ENCODE measurements around the gene GLE1.

The GLE1 gene, protein sequence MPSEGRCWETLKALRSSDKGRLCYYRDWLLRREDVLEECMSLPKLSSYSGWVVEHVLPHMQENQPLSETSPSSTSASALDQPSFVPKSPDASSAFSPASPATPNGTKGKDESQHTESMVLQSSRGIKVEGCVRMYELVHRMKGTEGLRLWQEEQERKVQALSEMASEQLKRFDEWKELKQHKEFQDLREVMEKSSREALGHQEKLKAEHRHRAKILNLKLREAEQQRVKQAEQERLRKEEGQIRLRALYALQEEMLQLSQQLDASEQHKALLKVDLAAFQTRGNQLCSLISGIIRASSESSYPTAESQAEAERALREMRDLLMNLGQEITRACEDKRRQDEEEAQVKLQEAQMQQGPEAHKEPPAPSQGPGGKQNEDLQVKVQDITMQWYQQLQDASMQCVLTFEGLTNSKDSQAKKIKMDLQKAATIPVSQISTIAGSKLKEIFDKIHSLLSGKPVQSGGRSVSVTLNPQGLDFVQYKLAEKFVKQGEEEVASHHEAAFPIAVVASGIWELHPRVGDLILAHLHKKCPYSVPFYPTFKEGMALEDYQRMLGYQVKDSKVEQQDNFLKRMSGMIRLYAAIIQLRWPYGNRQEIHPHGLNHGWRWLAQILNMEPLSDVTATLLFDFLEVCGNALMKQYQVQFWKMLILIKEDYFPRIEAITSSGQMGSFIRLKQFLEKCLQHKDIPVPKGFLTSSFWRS

DNA sequence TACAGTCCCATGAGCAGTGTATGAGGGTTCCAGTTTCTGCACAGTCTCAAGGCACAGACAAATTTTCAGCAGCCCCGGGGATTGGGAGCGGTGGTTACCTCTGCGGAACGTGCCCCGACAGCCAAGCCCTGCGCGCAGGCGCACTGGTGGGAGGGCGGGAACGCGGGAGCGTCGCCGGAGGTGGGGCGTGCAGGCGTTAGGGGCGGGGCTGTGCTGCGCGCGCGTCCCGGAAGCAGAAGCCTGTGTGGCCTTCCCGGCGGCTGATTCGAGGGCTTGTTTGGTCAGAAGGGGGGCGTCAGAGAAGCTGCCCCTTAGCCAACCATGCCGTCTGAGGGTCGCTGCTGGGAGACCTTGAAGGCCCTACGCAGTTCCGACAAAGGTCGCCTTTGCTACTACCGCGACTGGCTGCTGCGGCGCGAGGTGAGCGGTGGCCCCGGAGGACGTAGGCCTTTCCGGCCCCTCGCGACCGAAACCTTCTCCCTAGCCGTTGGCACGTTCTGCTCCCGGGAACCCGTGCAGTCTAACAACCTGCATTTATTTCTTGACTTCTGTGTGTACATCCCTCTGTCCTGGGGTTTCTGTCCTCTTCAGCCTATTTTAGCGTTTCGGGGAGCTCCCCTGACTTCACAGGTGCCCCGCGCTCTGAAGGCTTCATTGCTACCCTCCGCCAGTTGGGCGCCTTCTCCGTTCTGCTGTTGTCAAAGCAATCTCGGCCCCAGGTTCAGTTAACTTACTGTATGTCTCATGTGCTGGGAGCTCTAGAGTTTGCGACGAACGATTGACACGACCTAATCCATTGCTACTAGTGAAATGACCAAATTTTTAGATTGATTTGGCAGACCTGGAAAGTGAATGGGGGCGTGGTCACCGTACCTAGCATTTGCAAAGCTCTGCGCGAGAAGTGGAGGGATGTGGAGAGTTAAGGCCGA is at the start of gene GLE1:
GLE1 (plus strand) TSS at position 235 of the 929 bp plus-strand sequence; CDS start at position 322, 87 bp downstream.
- H3K9me3 ChIP-seq (ENCODE audit: control insufficient read depth, insufficient read depth, low read depth, low read length): no peaks in the 10 kb centered on the region
- H3K36me3 ChIP-seq (ENCODE audit: control insufficient read depth, insufficient read depth, low read length): peaks cover 25% of the 10 kb centered on the region
- H3K27me3 ChIP-seq (ENCODE audit: control insufficient read depth, insufficient read depth, low read length): no peaks in the 10 kb centered on the region
- peak within 1 kb of the TSS; percentile 10; the same call in 1 of the 2 replicates for H3K27ac ChIP-seq (ENCODE audit: low read depth, low read length)
- peak within 1 kb of the TSS; percentile 78 for H3K9ac ChIP-seq (ENCODE audit: low read length)
- H3K4me1 ChIP-seq (ENCODE audit: control insufficient read depth, insufficient read depth, low read length): peaks cover 8% of the 10 kb centered on the region; the same call in 1 of the 2 replicates
- H3K4me3 ChIP-seq (ENCODE audit: low read depth, low read length): peak within 1 kb of the TSS; percentile 93

DNA sequence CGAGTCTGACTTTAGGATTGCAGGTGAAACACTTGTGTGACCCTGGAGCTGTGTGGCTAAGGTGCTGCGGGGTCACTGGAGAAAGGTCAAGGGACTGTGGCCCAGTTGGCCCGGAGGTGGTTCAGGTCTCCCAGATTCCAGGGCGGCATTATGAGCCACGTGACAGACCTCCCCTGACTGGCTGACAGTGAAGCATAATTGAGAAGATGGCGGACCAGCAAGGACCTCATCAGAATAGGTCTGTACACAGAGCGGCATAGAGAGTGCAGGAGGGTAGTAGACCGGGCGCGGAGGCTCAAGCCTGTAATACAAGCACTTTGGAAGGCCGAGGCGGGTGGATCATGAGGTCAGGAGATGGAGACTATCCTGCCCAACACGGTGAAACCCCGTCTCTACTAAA is 49.5 kb upstream of the GLE1 start:
- peaks cover 7% of the 10 kb centered on the region; the same call in 1 of the 2 replicates for H3K36me3 ChIP-seq (ENCODE audit: control insufficient read depth, insufficient read depth, low read length)
- H3K4me3 ChIP-seq (ENCODE audit: low read depth, low read length): no peak overlapping the region
- peaks cover 65% of the 10 kb centered on the region for H3K27me3 ChIP-seq (ENCODE audit: control insufficient read depth, insufficient read depth, low read length)
- H3K27ac ChIP-seq (ENCODE audit: low read depth, low read length): no peak overlapping the region
- peaks cover 9% of the 10 kb centered on the region for H3K4me1 ChIP-seq (ENCODE audit: control insufficient read depth, insufficient read depth, low read length)
- no peak overlapping the region for H3K9ac ChIP-seq (ENCODE audit: low read length)
- H3K9me3 ChIP-seq (ENCODE audit: control insufficient read depth, insufficient read depth, low read depth, low read length): no peaks in the 10 kb centered on the region

DNA sequence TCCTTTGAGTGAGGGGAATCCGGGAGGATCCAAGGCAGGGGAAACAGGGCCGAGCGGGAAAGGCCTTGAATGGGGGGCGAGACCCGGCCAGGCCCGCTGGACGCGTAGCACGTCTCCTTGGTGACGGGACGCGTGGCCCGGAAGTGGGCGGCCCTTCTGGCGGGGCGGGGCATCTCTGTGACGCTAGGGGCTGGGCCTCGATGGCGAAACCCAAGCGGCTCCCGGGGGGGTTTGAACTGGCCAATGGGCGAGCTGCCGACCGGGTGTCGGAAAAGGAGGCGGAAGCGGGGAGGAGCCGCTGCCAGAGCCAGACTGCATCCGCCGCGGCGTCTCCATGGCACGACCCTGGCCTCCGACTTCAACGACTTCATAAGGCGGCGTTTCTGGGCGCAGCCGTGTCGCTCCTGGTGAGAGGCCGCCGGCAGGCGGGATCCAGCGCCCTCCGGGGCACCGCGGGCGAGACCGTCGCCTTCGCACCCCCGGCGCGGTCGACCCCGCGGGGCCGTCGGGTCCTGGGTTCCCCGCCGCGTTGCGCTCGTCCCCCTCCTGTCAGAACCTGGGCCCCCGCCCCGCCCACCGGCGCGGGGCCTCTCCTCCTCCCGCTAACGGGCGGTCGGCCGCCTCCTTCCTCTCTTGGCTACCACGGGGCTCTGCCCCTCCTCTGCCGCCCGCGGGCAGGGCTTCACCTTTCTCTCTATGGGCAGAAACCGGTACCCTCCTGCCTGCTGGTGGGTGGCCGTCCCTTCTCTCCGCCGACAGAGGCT is 48.5 kb upstream of the GLE1 start, which contains the start of gene ODF2:
ODF2 (plus strand) TSS at position 158 of the 764 bp plus-strand sequence; CDS start at position 244, 86 bp downstream.
- peaks cover 18% of the 10 kb centered on the region for H3K36me3 ChIP-seq (ENCODE audit: control insufficient read depth, insufficient read depth, low read length)
- peaks cover 71% of the 10 kb centered on the region for H3K27me3 ChIP-seq (ENCODE audit: control insufficient read depth, insufficient read depth, low read length)
- no peaks in the 10 kb centered on the region for H3K9me3 ChIP-seq (ENCODE audit: control insufficient read depth, insufficient read depth, low read depth, low read length)
- H3K9ac ChIP-seq (ENCODE audit: low read length): peak within 1 kb of the TSS; percentile 66
- peaks cover 9% of the 10 kb centered on the region for H3K4me1 ChIP-seq (ENCODE audit: control insufficient read depth, insufficient read depth, low read length)
- no peak within 1 kb of the TSS; the same call in 1 of the 2 replicates for H3K27ac ChIP-seq (ENCODE audit: low read depth, low read length)
- H3K4me3 ChIP-seq (ENCODE audit: low read depth, low read length): peak within 1 kb of the TSS; percentile 68

DNA sequence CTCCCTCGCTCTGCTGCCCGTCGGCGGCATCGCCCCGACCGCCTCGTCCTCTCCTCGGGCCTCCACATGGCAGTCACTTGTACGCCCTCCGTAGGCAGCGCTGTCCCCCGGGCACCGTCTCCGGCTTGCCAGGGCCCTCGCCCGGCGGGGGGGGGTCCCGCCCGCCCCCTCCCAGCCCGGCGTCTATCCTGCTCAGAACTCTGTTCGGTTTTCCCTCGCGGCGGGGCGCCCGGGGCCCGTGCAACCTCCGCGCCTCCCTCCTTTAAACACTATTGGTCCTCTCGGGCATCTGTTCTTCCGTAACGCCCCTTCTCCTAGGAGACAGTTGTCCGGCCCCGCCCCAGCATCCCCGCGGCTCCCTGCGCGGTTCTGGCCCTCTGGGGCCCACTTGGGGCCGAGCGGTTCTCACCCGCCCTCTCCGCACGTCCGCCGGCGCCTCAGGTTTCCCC is 47.9 kb upstream of the GLE1 start:
- peak overlapping the region; percentile 66 for H3K9ac ChIP-seq (ENCODE audit: low read length)
- no peaks in the 10 kb centered on the region for H3K9me3 ChIP-seq (ENCODE audit: control insufficient read depth, insufficient read depth, low read depth, low read length)
- no peak overlapping the region; the same call in 1 of the 2 replicates for H3K27ac ChIP-seq (ENCODE audit: low read depth, low read length)
- peaks cover 66% of the 10 kb centered on the region for H3K27me3 ChIP-seq (ENCODE audit: control insufficient read depth, insufficient read depth, low read length)
- peaks cover 20% of the 10 kb centered on the region for H3K36me3 ChIP-seq (ENCODE audit: control insufficient read depth, insufficient read depth, low read length)
- H3K4me1 ChIP-seq (ENCODE audit: control insufficient read depth, insufficient read depth, low read length): peaks cover 9% of the 10 kb centered on the region
- peak overlapping the region; percentile 68 for H3K4me3 ChIP-seq (ENCODE audit: low read depth, low read length)

DNA sequence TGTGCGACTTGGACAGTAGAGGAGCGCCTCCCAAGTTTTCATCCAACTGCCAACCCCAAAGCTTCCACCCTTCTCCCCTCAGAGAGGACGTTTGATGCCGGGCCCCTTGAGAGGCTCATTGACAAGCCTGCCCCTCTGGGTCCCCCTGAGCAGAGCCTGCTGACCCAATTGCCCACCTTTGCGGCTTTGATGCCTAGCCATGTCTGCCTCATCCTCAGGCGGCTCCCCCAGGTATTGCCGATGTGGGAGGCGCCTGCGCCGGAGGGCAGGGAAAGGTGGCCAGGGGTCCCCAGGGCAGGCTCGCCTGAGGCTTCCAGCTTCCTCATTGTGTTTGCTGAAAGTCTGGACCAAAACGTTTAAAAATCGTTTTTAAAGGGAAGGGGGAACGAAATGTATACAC is 47.3 kb upstream of the GLE1 start:
- Histone ChIP-seq H3K27me3 (ENCODE audit: control insufficient read depth, insufficient read depth, low read length) (peaks cover 60% of the 10 kb centered on the region), H3K9ac (ENCODE audit: low read length) (no peak overlapping the region), H3K27ac (ENCODE audit: low read depth, low read length) (no peak overlapping the region)

DNA sequence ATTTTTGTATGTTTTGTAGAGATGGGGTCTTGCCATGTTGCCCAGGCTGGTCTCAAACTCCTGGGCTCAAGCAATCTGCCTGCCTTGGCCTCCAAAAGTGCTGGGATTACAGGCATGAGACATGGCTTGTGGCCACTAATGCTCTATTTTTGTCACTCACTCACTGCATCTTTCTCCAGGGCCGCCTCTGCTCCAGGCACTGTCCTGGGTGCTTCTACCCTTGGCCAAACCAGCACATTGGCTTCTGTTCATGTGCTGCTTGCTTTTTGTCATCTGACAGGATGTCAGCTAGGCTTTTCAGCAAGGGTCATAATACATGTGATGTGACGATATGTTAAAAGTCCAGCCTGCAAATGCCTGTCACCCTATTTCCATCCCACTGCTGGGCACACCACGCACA is 45.5 kb upstream of the GLE1 start:
- peaks cover 57% of the 10 kb centered on the region for H3K27me3 ChIP-seq (ENCODE audit: control insufficient read depth, insufficient read depth, low read length)
- peaks cover 9% of the 10 kb centered on the region for H3K4me1 ChIP-seq (ENCODE audit: control insufficient read depth, insufficient read depth, low read length)
- H3K9ac ChIP-seq (ENCODE audit: low read length): no peak overlapping the region
- no peak overlapping the region for H3K4me3 ChIP-seq (ENCODE audit: low read depth, low read length)
- no peak overlapping the region for H3K27ac ChIP-seq (ENCODE audit: low read depth, low read length)
- peaks cover 30% of the 10 kb centered on the region for H3K36me3 ChIP-seq (ENCODE audit: control insufficient read depth, insufficient read depth, low read length)
- no peaks in the 10 kb centered on the region for H3K9me3 ChIP-seq (ENCODE audit: control insufficient read depth, insufficient read depth, low read depth, low read length)

More for the DNA sequence above, 47.3 kb upstream of the GLE1 start:
- Histone ChIP-seq H3K4me3 (ENCODE audit: low read depth, low read length) (peak overlapping the region; percentile 68), H3K9me3 (ENCODE audit: control insufficient read depth, insufficient read depth, low read depth, low read length) (no peaks in the 10 kb centered on the region), H3K4me1 (ENCODE audit: control insufficient read depth, insufficient read depth, low read length) (peaks cover 9% of the 10 kb centered on the region), H3K36me3 (ENCODE audit: control insufficient read depth, insufficient read depth, low read length) (peaks cover 22% of the 10 kb centered on the region)

DNA sequence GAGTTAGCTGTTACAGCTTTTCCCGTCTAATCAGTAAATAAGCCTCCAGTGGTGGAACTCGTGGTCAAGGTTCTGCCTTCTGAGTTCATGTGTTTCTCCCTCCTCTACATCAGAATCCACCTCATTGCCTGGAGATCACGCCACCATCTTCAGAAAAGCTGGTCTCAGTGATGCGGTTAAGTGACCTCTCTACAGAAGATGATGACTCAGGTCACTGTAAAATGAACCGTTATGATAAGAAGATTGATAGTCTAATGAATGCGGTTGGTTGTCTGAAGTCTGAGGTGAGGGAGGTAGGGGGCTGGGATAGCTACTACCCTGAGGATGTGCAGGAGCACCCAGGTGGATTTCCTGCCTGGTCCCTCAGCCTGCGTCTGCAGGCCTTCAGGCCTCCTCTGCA is 35.4 kb upstream of the GLE1 start:
- Histone ChIP-seq H3K9me3 (ENCODE audit: control insufficient read depth, insufficient read depth, low read depth, low read length) (no peaks in the 10 kb centered on the region), H3K4me3 (ENCODE audit: low read depth, low read length) (no peak overlapping the region), H3K36me3 (ENCODE audit: control insufficient read depth, insufficient read depth, low read length) (peaks cover 36% of the 10 kb centered on the region), H3K4me1 (ENCODE audit: control insufficient read depth, insufficient read depth, low read length) (no peaks in the 10 kb centered on the region), H3K9ac (ENCODE audit: low read length) (no peak overlapping the region), H3K27ac (ENCODE audit: low read depth, low read length) (no peak overlapping the region), H3K27me3 (ENCODE audit: control insufficient read depth, insufficient read depth, low read length) (no peaks in the 10 kb centered on the region)

DNA sequence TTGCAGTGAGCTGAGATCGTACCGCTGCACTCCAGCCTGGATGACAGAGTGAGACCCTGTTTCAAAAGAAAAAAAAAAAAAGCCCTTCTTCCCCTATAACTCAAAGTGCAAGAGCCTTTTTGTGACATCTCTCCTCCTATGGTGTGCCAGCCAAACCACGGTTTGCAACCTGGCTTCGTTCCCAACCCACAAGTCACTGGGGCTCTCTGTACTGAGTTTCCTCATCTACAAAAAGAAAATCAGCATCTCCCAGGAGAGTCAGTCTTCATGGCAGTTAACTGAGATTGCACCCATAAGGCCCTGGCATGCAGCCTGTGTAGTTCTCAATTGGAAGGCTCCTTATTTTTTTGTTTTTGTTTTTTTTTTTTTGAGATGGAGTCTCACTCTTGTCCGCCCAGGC is 34.0 kb upstream of the GLE1 start:
- H3K27me3 ChIP-seq (ENCODE audit: control insufficient read depth, insufficient read depth, low read length): no peaks in the 10 kb centered on the region
- no peak overlapping the region for H3K27ac ChIP-seq (ENCODE audit: low read depth, low read length)
- H3K36me3 ChIP-seq (ENCODE audit: control insufficient read depth, insufficient read depth, low read length): peaks cover 39% of the 10 kb centered on the region
- no peaks in the 10 kb centered on the region for H3K9me3 ChIP-seq (ENCODE audit: control insufficient read depth, insufficient read depth, low read depth, low read length)
- no peaks in the 10 kb centered on the region for H3K4me1 ChIP-seq (ENCODE audit: control insufficient read depth, insufficient read depth, low read length)
- H3K9ac ChIP-seq (ENCODE audit: low read length): no peak overlapping the region
- H3K4me3 ChIP-seq (ENCODE audit: low read depth, low read length): no peak overlapping the region

DNA sequence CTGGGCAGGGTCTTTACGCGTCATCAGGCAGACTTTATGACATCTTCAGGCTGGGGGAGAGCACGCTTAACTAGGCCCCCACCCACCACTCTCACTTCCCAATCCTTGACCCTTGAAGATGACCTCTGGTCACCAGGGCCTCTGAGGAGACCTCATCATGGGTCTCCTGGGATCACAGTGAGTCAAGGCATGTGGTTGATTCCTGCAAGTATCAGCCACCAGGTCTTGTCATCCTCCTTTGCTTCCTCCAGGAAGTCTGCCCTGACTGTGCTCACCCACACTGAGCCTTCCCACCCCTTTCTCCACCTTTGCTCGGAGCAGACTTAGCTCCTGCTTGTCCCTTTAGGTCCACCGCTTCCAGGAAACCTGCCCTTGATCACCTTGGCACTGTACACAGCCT is 31.4 kb upstream of the GLE1 start:
- H3K9me3 ChIP-seq (ENCODE audit: control insufficient read depth, insufficient read depth, low read depth, low read length): no peaks in the 10 kb centered on the region
- no peaks in the 10 kb centered on the region for H3K27me3 ChIP-seq (ENCODE audit: control insufficient read depth, insufficient read depth, low read length)
- H3K4me1 ChIP-seq (ENCODE audit: control insufficient read depth, insufficient read depth, low read length): no peaks in the 10 kb centered on the region
- no peak overlapping the region for H3K27ac ChIP-seq (ENCODE audit: low read depth, low read length)
- H3K36me3 ChIP-seq (ENCODE audit: control insufficient read depth, insufficient read depth, low read length): peaks cover 37% of the 10 kb centered on the region
- H3K4me3 ChIP-seq (ENCODE audit: low read depth, low read length): no peak overlapping the region
- H3K9ac ChIP-seq (ENCODE audit: low read length): no peak overlapping the region

DNA sequence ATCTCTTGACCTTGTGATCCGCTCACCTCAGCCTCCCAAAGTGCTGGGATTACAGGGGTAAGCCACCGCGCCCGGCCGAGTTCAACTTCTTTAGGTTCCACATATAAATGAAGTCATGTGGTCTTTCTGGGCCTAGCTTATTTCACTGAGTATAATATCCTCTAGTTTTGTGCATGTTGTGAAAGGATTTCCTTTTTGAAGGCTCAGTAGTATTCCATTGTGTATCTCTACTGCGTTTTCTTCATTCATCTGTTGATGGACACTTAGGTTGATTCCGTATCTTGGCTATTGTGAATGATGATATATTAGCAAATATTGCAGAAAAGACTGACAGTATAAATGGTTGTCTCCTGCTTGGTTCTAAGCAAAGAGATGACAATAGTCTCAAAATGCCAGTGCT is 28.7 kb upstream of the GLE1 start:
- Histone ChIP-seq H3K4me3 (ENCODE audit: low read depth, low read length) (no peak overlapping the region), H3K36me3 (ENCODE audit: control insufficient read depth, insufficient read depth, low read length) (peaks cover 38% of the 10 kb centered on the region), H3K9ac (ENCODE audit: low read length) (no peak overlapping the region), H3K9me3 (ENCODE audit: control insufficient read depth, insufficient read depth, low read depth, low read length) (no peaks in the 10 kb centered on the region), H3K4me1 (ENCODE audit: control insufficient read depth, insufficient read depth, low read length) (peaks cover 5% of the 10 kb centered on the region; the same call in 1 of the 2 replicates), H3K27ac (ENCODE audit: low read depth, low read length) (no peak overlapping the region), H3K27me3 (ENCODE audit: control insufficient read depth, insufficient read depth, low read length) (no peaks in the 10 kb centered on the region)
